Mucosa of descending colon (tissue), 3 donors: ENCODE results near the gene CAVIN2. TPM values are rescaled to one million over a fixed set of nuclear protein-coding genes. Genes with fewer than 3 reads are reported as not detected.

Source experiments
- ATAC-seq: fragments of 200-7000 bp; cut with Tn5 transposase; one replicate; pipeline ENCODE4 v1.9.1; 2020; ENCODE audit warnings: mild to moderate bottlenecking, moderate library complexity
- DNase-seq, 3 donors: peaks; one replicate each; pipeline ENCODE4 v3.0.0-alpha.2; 2020
- H3K36me3 ChIP-seq: fragments of 200-600 bp; one replicate; pipeline ENCODE4 v1.8.0; 2021; ENCODE audit warnings: low read depth, mild to moderate bottlenecking
- H3K4me1 ChIP-seq: fragments of 200-600 bp; one replicate; pipeline ENCODE4 v1.8.0; 2021; ENCODE audit warnings: low read depth, mild to moderate bottlenecking
- H3K4me3 ChIP-seq: fragments of 200-600 bp; one replicate; pipeline ENCODE4 v1.8.0; 2021; ENCODE audit warnings: mild to moderate bottlenecking
- H3K9me3 ChIP-seq: fragments of 200-600 bp; one replicate; pipeline ENCODE4 v1.8.0; 2021; ENCODE audit warnings: mild to moderate bottlenecking
- CTCF ChIP-seq: fragments of 200-600 bp; IDR thresholded peaks from one replicate; pipeline ENCODE4 v1.8.0; 2022; ENCODE audit warnings: antibody characterized with exemption, mild to moderate bottlenecking
- intact Hi-C, 2 donors: fragments of 100-400 bp; cut with DNase I in 1 of 2; cut with micrococcal nuclease in 1 of 2; formaldehyde crosslinking; loops; one replicate each; pipeline versions ENCODE4 v1.11.0 to v1.11.1; 2022; cut with DNase I, micrococcal nuclease
- total RNA-seq, 3 donors: library from RNA; stranded (reverse); fragmentation: NEBNext Ultra II Directional in 2 of 3; extraction: Animal tissue kit (Norgen Biotek cat#: 25700) in 2 of 3; gene quantifications; one replicate each; pipeline versions ENCODE4 v1.2.1 to v1.2.4, GENCODE V29; 2021 to 2023
- donor health status: DM: no; HTN: no; CAD: no; lungs with moderate emphysema.
- donor health status: DM: no; HTN: no; CAD: no.
- donor health status: DM: no; HTN: yes; CAD: no.

CAVIN2 gene
- total RNA-seq, 3 donors from 2014 or later: 6.7 to 154 (median 13.7) TPM

- H3K9me3 ChIP-seq: no peaks in the 10 kb centered on the region
- no peaks in the 10 kb centered on the region for H3K36me3 ChIP-seq
- H3K4me1 ChIP-seq: no peaks in the 10 kb centered on the region
- no peak for TF ChIP-seq CTCF
- DNase-seq (no peak), ATAC-seq (no peak)
- H3K4me3 ChIP-seq: no peak overlapping the region
- intact Hi-C loops: no loop called here
These were observed 48.7 kb downstream of the CAVIN2 start for GRCh38 chr2:191797942-191798876.

- Histone ChIP-seq H3K36me3 (no peaks in the 10 kb centered on the region), H3K4me3 (no peak overlapping the region), H3K9me3 (no peaks in the 10 kb centered on the region), H3K4me1 (no peaks in the 10 kb centered on the region)
- intact Hi-C loops: no loop called here
- DNase-seq (no peak), ATAC-seq (no peak)
- no peak for TF ChIP-seq CTCF
These were observed 49.4 kb downstream of the CAVIN2 start for GRCh38 chr2:191797500-191797899.

- no peak overlapping the region for H3K4me3 ChIP-seq
- intact Hi-C loops: no loop called here
- no peak for TF ChIP-seq CTCF
- no peaks in the 10 kb centered on the region for H3K4me1 ChIP-seq
- H3K36me3 ChIP-seq: no peaks in the 10 kb centered on the region
- no peaks in the 10 kb centered on the region for H3K9me3 ChIP-seq
- no peak for ATAC-seq
- no peak for DNase-seq
These were observed 51.2 kb downstream of the CAVIN2 start for GRCh38 chr2:191795715-191796114.

- Histone ChIP-seq H3K4me3 (no peak overlapping the region), H3K4me1 (no peaks in the 10 kb centered on the region), H3K36me3 (no peaks in the 10 kb centered on the region), H3K9me3 (no peaks in the 10 kb centered on the region)
- DNase-seq: no peak
- no peak for TF ChIP-seq CTCF
- no peak for ATAC-seq
- intact Hi-C loops: no loop called here
These were observed 54.8 kb downstream of the CAVIN2 start for GRCh38 chr2:191791953-191792560.

GRCh38 chr2:191790737-191791136, 56.2 kb downstream of the CAVIN2 start:
- TF ChIP-seq CTCF: no peak
- ATAC-seq: no peak
- H3K4me3 ChIP-seq: no peak overlapping the region
- H3K36me3 ChIP-seq: no peaks in the 10 kb centered on the region
- intact Hi-C loops: no loop called here
- no peak for DNase-seq
- no peaks in the 10 kb centered on the region for H3K9me3 ChIP-seq
- no peaks in the 10 kb centered on the region for H3K4me1 ChIP-seq
